ENCODE data around the gene TRIM27. TPM values are rescaled to one million over a fixed set of nuclear protein-coding genes. Genes with fewer than 3 reads are reported as not detected.

The TRIM27 gene, protein sequence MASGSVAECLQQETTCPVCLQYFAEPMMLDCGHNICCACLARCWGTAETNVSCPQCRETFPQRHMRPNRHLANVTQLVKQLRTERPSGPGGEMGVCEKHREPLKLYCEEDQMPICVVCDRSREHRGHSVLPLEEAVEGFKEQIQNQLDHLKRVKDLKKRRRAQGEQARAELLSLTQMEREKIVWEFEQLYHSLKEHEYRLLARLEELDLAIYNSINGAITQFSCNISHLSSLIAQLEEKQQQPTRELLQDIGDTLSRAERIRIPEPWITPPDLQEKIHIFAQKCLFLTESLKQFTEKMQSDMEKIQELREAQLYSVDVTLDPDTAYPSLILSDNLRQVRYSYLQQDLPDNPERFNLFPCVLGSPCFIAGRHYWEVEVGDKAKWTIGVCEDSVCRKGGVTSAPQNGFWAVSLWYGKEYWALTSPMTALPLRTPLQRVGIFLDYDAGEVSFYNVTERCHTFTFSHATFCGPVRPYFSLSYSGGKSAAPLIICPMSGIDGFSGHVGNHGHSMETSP
- total RNA-seq = 51.5 and 56.0 TPM in 2 replicates

DNA sequence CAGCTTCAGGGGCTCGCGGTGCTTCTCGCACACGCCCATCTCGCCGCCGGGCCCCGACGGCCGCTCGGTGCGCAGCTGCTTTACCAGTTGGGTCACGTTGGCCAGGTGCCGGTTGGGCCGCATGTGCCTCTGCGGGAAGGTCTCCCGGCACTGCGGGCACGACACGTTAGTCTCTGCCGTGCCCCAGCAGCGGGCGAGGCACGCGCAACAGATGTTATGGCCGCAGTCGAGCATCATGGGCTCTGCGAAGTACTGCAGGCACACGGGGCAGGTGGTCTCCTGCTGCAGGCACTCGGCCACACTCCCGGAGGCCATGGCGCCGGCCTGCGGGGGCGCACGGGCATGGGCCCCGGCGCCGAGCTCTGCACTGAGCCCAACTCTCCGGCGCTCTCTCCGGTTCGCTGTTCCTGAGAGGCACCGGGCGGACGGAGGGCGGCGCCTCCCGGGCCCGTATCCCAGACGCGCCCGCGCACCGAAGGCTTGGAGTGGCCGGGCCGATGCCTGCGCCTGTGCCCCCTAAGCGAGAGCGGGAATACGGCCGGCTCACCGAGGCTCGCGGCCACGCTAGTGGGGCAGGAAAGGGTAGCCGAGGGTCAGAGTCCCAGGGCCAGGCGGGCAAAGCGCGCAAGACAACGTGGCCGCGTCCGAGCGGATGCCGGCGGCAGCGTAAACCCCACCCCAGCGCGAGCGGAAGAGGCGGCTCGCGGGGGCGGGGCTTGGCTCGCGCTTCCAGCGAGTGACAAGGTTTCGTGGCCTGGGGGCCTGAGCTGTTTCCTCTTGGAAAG is at the start of gene TRIM27:
Gene TRIM27 (minus strand): TSS at position 668 of the 785 bp plus-strand sequence. CDS start 353 bp downstream, at position 315.

Other genes starting within 250 kb of the TRIM27 start
- 1.4 and 2.2 TPM in 2 replicates for gene ZNF311, start 81.3 kb upstream of the TRIM27 start, total RNA-seq
- not detected in 2 replicates for gene OR2W1, start 121.2 kb upstream of the TRIM27 start, total RNA-seq
- gene OR2B3, start 163.3 kb upstream of the TRIM27 start, total RNA-seq = not detected in 2 replicates
- gene OR2J1, start 175.5 kb upstream of the TRIM27 start, total RNA-seq = not detected in 2 replicates
- not detected in 2 replicates for gene OR2J3, start 184.1 kb upstream of the TRIM27 start, total RNA-seq
- not detected in 2 replicates for gene OR2J2, start 246.9 kb upstream of the TRIM27 start, total RNA-seq